Caco-2 (cell line): ENCODE results near the gene GAB2. TPM values are rescaled to one million over a fixed set of nuclear protein-coding genes. Genes with fewer than 3 reads are reported as not detected.
"Not testable (repeated sequence)": the region's sequence is repeated elsewhere in the genome, so short reads cannot be mapped to it uniquely, and the experiment has no call there.

Experiments used
- BruUV-seq: library from RNA; stranded (reverse); fragments of 400-500 nt; replicated peaks from 2 replicates; lab custom pipeline; 2021; lab: Mats Ljungman, UMichigan
- CTCF ChIA-PET: fragments of 300-600 bp; sonication (Branson Sonifier 250); formaldehyde crosslinking; loops from one replicate; lab custom pipeline; 2022; ENCODE audit warnings: antibody characterized with exemption; lab: Charles Lee
- POLR2A ChIA-PET: fragments of 300-600 bp; sonication (Branson Sonifier 250); formaldehyde crosslinking; loops from one replicate; lab custom pipeline; 2022; ENCODE audit warnings: antibody characterized with exemption; lab: Charles Lee
- DNase-seq, 2 experiments: peaks; one replicate each; pipeline versions ENCODE4 v3.0.0 to v3.0.0-alpha.2; 2020 to 2022
- H3K27me3 ChIP-seq: replicated peaks from 2 replicates; pipeline ENCODE4 v1.6.0; 2011; ENCODE audit warnings: low read length; ENCODE audit not compliant: control insufficient read depth, insufficient read depth
- H3K36me3 ChIP-seq: 2 replicates; pipeline ENCODE4 v1.5.1; 2011; ENCODE audit warnings: low read length; ENCODE audit not compliant: control insufficient read depth, insufficient read depth
- H3K4me1 ChIP-seq: fragments of 250-450 bp; sonication (Bioruptor Pico); 2 replicates; pipeline ENCODE4 v1.5.1; 2020; ENCODE audit warnings: mild to moderate bottlenecking
- H3K4me3 ChIP-seq: 2 replicates; pipeline ENCODE4 v1.5.1; 2011; ENCODE audit warnings: low read depth, mild to moderate bottlenecking, control low read depth, low read length
- H3K9me3 ChIP-seq: fragments of 250-450 bp; sonication (Bioruptor Pico); 2 replicates; pipeline ENCODE4 v1.5.1; 2020; ENCODE audit warnings: mild to moderate bottlenecking, moderate library complexity
- H3K27ac Mint-ChIP-seq: one replicate; pipeline ENCODE4 v1.8.0; 2022; ENCODE audit warnings: mixed read lengths; ENCODE audit not compliant: unreplicated experiment
- H3K27me3 Mint-ChIP-seq: one replicate; pipeline ENCODE4 v1.8.0; 2022; ENCODE audit warnings: mixed read lengths; ENCODE audit not compliant: insufficient read depth, unreplicated experiment
- H3K36me3 Mint-ChIP-seq: one replicate; pipeline ENCODE4 v1.8.0; 2022; ENCODE audit warnings: mild to moderate bottlenecking, mixed read lengths; ENCODE audit not compliant: insufficient read depth, unreplicated experiment
- H3K4me1 Mint-ChIP-seq: one replicate; pipeline ENCODE4 v1.8.0; 2022; ENCODE audit warnings: low read depth, mixed read lengths; ENCODE audit not compliant: unreplicated experiment
- H3K4me3 Mint-ChIP-seq: one replicate; pipeline ENCODE4 v1.8.0; 2022; ENCODE audit warnings: mild to moderate bottlenecking, moderate library complexity, mixed read lengths; ENCODE audit not compliant: unreplicated experiment
- H3K9me3 Mint-ChIP-seq: one replicate; pipeline ENCODE4 v1.8.0; 2022; ENCODE audit warnings: mixed read lengths; ENCODE audit not compliant: unreplicated experiment
- CTCF ChIP-seq, 2 experiments: fragments of 200-600 bp in 1 of 2; IDR thresholded peaks; 1 replicate in 1 of 2; 2 replicates in 1 of 2; pipeline versions ENCODE4 v1.5.1 to v1.8.0; 2011 to 2022; ENCODE audit warnings: antibody characterized with exemption in 1 of 2, control low read depth in 1 of 2, inconsistent platforms in 1 of 2, low read depth in 1 of 2, low read length in 1 of 2, mild to moderate bottlenecking in 1 of 2, moderate library complexity in 1 of 2; ENCODE audit not compliant: insufficient read depth in 1 of 2, severe bottlenecking in 1 of 2, unreplicated experiment in 1 of 2
- intact Hi-C: fragments of 100-400 bp; cut with micrococcal nuclease; formaldehyde crosslinking; loops from one replicate; pipeline ENCODE4 v1.10.0; 2022; ENCODE audit not compliant: unreplicated experiment
- total RNA-seq: library from RNA; stranded (reverse); gene quantifications from 2 replicates; pipeline ENCODE4 v1.2.3, GENCODE V29; 2022

GAB2 gene
- total RNA-seq, 1 experiment from 2014 or later: 67.3 TPM

- H3K9me3 ChIP-seq: no peaks in the 10 kb centered on the region
- BruUV-seq: no TSS peak
- Mint-ChIP-seq H3K9me3 (peaks cover 7% of the 10 kb centered on the region), H3K4me1 (peaks cover 6% of the 10 kb centered on the region), H3K27ac (no peak overlapping the region), H3K27me3 (no peaks in the 10 kb centered on the region), H3K36me3 (peaks cover 5% of the 10 kb centered on the region), H3K4me3 (no peak overlapping the region)
- DNase-seq: no peak
- ChIA-PET CTCF (no interaction called here), POLR2A (no interaction called here)
- H3K4me1 ChIP-seq: peaks cover 1% of the 10 kb centered on the region
- no peak for TF ChIP-seq CTCF (IDR thresholded peaks at IDR 0.05; ENCODE audit: insufficient read depth in 1 of 2, low read depth in 1 of 2, low read length in 1 of 2, severe bottlenecking in 1 of 2, unreplicated experiment in 1 of 2)
- intact Hi-C loops: no loop called here
- no peaks in the 10 kb centered on the region for H3K36me3 ChIP-seq
- H3K27me3 ChIP-seq: no peaks in the 10 kb centered on the region
- H3K4me3 ChIP-seq: no peak overlapping the region
Observed at GRCh38 chr11:78298291-78298771, 119.3 kb downstream of the GAB2 start.

- H3K9me3 Mint-ChIP-seq: peaks cover 10% of the 10 kb centered on the region
- H3K4me3 ChIP-seq: no peak overlapping the region
Observed at GRCh38 chr11:78295991-78296930, 121.4 kb downstream of the GAB2 start.

GRCh38 chr11:78295347-78295746, 122.3 kb downstream of the GAB2 start:
- H3K27me3 ChIP-seq: no peaks in the 10 kb centered on the region
- Mint-ChIP-seq H3K4me3 (no peak overlapping the region), H3K27me3 (no peaks in the 10 kb centered on the region), H3K36me3 (peaks cover 5% of the 10 kb centered on the region), H3K27ac (no peak overlapping the region), H3K4me1 (peaks cover 20% of the 10 kb centered on the region), H3K9me3 (peaks cover 14% of the 10 kb centered on the region)
- ChIA-PET POLR2A (no interaction called here), CTCF (no interaction called here)
- no peak for TF ChIP-seq CTCF (IDR thresholded peaks at IDR 0.05; ENCODE audit: insufficient read depth in 1 of 2, low read depth in 1 of 2, low read length in 1 of 2, severe bottlenecking in 1 of 2, unreplicated experiment in 1 of 2)
- peaks cover 19% of the 10 kb centered on the region for H3K4me1 ChIP-seq
- H3K36me3 ChIP-seq: no peaks in the 10 kb centered on the region
- H3K9me3 ChIP-seq: no peaks in the 10 kb centered on the region
- H3K4me3 ChIP-seq: no peak overlapping the region
- no peak for DNase-seq
- intact Hi-C loops: no loop called here
- no TSS peak for BruUV-seq

More at GRCh38 chr11:78295991-78296930, 121.4 kb downstream of the GAB2 start:
- TF ChIP-seq CTCF (IDR thresholded peaks at IDR 0.05; ENCODE audit: insufficient read depth in 1 of 2, low read depth in 1 of 2, low read length in 1 of 2, severe bottlenecking in 1 of 2, unreplicated experiment in 1 of 2): no peak
- no peaks in the 10 kb centered on the region for H3K27me3 Mint-ChIP-seq
- H3K4me3 Mint-ChIP-seq: no peak overlapping the region
- ChIA-PET POLR2A (no interaction called here), CTCF (no interaction called here)
- no peaks in the 10 kb centered on the region for H3K27me3 ChIP-seq
- no peak for DNase-seq
- intact Hi-C loops: no loop called here
- no peaks in the 10 kb centered on the region for H3K36me3 Mint-ChIP-seq
- BruUV-seq: no TSS peak
- H3K9me3 ChIP-seq: no peaks in the 10 kb centered on the region
- H3K4me1 Mint-ChIP-seq: peaks cover 17% of the 10 kb centered on the region
- no peak overlapping the region for H3K27ac Mint-ChIP-seq
- H3K36me3 ChIP-seq: no peaks in the 10 kb centered on the region
- H3K4me1 ChIP-seq: peaks cover 18% of the 10 kb centered on the region

GRCh38 chr11:78294100-78294499, 123.5 kb downstream of the GAB2 start:
- POLR2A ChIA-PET, CTCF ChIA-PET: not testable (repeated sequence)

More at GRCh38 chr11:78294100-78294499, 123.5 kb downstream of the GAB2 start:
- Mint-ChIP-seq H3K4me1 (peaks cover 31% of the 10 kb centered on the region), H3K9me3 (peaks cover 26% of the 10 kb centered on the region), H3K36me3 (peaks cover 17% of the 10 kb centered on the region)
- H3K9me3 ChIP-seq, H3K27me3 ChIP-seq, H3K4me3 ChIP-seq, H3K27me3 Mint-ChIP-seq, H3K4me3 Mint-ChIP-seq, intact Hi-C loops, H3K27ac Mint-ChIP-seq, DNase-seq, H3K36me3 ChIP-seq, BruUV-seq: not testable (repeated sequence)
- H3K4me1 ChIP-seq: peaks cover 25% of the 10 kb centered on the region
